Measurements from ENCODE around the gene HOXD9.

Gene HOXD9

DNA sequence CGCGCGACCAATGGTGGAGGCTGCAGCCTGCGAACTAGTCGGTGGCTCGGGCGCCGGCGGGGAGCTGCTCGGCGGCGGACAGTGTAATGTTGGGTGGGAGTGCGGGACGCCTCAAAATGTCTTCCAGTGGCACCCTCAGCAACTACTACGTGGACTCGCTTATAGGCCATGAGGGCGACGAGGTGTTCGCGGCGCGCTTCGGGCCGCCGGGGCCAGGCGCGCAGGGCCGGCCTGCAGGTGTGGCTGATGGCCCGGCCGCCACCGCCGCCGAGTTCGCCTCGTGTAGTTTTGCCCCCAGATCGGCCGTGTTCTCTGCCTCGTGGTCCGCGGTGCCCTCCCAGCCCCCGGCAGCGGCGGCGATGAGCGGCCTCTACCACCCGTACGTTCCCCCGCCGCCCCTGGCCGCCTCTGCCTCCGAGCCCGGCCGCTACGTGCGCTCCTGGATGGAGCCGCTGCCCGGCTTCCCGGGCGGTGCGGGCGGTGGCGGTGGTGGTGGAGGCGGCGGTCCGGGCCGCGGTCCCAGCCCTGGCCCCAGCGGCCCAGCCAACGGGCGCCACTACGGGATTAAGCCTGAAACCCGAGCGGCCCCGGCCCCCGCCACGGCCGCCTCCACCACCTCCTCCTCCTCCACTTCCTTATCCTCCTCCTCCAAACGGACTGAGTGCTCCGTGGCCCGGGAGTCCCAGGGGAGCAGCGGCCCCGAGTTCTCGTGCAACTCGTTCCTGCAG, at the start of gene HOXD9:
Gene HOXD9, plus strand, starts transcription at position 37 of the 728 bp plus-strand sequence. Its CDS starts 50 bp downstream, at position 87.
- TF ChIP-seq CEBPB (IDR thresholded peaks at IDR 0.05) (no peak), EGR1 (IDR thresholded peaks at IDR 0.05) (peak; percentile 42; the same call in 1 of the 2 replicates), EP300 (IDR thresholded peaks at IDR 0.05; ENCODE audit: borderline replicate concordance) (no peak), YY1 (IDR thresholded peaks at IDR 0.05; ENCODE audit: low read depth) (peak; percentile 69), TCF12 (IDR thresholded peaks at IDR 0.05; ENCODE audit: low read depth) (no peak; the same call in 1 of the 2 replicates), NFIC (IDR thresholded peaks at IDR 0.05) (no peak), FOXM1 (IDR thresholded peaks at IDR 0.05; ENCODE audit: borderline replicate concordance, low read depth) (no peak), MAX (IDR thresholded peaks at IDR 0.05) (peak; percentile 82), ZBTB7A (IDR thresholded peaks at IDR 0.05; ENCODE audit: low read depth) (no peak; the same call in 1 of the 2 replicates), RAD21 (IDR thresholded peaks at IDR 0.05; ENCODE audit: low read depth) (no peak), CREB1 (IDR thresholded peaks at IDR 0.05; ENCODE audit: low read depth) (no peak), TAF1 (IDR thresholded peaks at IDR 0.05; ENCODE audit: low read depth) (peak; percentile 64; the same call in 1 of the 2 replicates), TEAD4 (IDR thresholded peaks at IDR 0.05) (no peak)
- TF ChIP-seq, protein P1, sequence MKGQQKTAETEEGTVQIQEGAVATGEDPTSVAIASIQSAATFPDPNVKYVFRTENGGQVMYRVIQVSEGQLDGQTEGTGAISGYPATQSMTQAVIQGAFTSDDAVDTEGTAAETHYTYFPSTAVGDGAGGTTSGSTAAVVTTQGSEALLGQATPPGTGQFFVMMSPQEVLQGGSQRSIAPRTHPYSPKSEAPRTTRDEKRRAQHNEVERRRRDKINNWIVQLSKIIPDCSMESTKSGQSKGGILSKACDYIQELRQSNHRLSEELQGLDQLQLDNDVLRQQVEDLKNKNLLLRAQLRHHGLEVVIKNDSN (IDR thresholded peaks at IDR 0.05), result no peak; the same call in 1 of the 2 replicates
- TF ChIP-seq, protein P2, sequence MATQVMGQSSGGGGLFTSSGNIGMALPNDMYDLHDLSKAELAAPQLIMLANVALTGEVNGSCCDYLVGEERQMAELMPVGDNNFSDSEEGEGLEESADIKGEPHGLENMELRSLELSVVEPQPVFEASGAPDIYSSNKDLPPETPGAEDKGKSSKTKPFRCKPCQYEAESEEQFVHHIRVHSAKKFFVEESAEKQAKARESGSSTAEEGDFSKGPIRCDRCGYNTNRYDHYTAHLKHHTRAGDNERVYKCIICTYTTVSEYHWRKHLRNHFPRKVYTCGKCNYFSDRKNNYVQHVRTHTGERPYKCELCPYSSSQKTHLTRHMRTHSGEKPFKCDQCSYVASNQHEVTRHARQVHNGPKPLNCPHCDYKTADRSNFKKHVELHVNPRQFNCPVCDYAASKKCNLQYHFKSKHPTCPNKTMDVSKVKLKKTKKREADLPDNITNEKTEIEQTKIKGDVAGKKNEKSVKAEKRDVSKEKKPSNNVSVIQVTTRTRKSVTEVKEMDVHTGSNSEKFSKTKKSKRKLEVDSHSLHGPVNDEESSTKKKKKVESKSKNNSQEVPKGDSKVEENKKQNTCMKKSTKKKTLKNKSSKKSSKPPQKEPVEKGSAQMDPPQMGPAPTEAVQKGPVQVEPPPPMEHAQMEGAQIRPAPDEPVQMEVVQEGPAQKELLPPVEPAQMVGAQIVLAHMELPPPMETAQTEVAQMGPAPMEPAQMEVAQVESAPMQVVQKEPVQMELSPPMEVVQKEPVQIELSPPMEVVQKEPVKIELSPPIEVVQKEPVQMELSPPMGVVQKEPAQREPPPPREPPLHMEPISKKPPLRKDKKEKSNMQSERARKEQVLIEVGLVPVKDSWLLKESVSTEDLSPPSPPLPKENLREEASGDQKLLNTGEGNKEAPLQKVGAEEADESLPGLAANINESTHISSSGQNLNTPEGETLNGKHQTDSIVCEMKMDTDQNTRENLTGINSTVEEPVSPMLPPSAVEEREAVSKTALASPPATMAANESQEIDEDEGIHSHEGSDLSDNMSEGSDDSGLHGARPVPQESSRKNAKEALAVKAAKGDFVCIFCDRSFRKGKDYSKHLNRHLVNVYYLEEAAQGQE (IDR thresholded peaks at IDR 0.05; ENCODE audit: low read depth), result no peak

- TF ChIP-seq EP300 (IDR thresholded peaks at IDR 0.05; ENCODE audit: borderline replicate concordance), result no peak
- TF ChIP-seq, protein P1 (IDR thresholded peaks at IDR 0.05), result no peak
- TF ChIP-seq EGR1 (IDR thresholded peaks at IDR 0.05), result no peak
- no peak for TF ChIP-seq CEBPB (IDR thresholded peaks at IDR 0.05)
- no peak for TF ChIP-seq ZBTB7A (IDR thresholded peaks at IDR 0.05; ENCODE audit: low read depth)
- no peak for TF ChIP-seq TEAD4 (IDR thresholded peaks at IDR 0.05)
- TF ChIP-seq FOXM1 (IDR thresholded peaks at IDR 0.05; ENCODE audit: borderline replicate concordance, low read depth), result no peak
- no peak for TF ChIP-seq RAD21 (IDR thresholded peaks at IDR 0.05; ENCODE audit: low read depth)
- no peak for TF ChIP-seq NFIC (IDR thresholded peaks at IDR 0.05)
- no peak for TF ChIP-seq TCF12 (IDR thresholded peaks at IDR 0.05; ENCODE audit: low read depth)
- TF ChIP-seq TAF1 (IDR thresholded peaks at IDR 0.05; ENCODE audit: low read depth), result no peak
- TF ChIP-seq, protein P2 (IDR thresholded peaks at IDR 0.05; ENCODE audit: low read depth), result no peak
- TF ChIP-seq MAX (IDR thresholded peaks at IDR 0.05), result no peak
Measured at GRCh38 chr2:176072951-176073904, 49.3 kb upstream of the HOXD9 start.

GRCh38 chr2:176074919-176075425, 47.5 kb upstream of the HOXD9 start:
- TF ChIP-seq RAD21 (IDR thresholded peaks at IDR 0.05; ENCODE audit: low read depth), result no peak

- TF ChIP-seq MAX (IDR thresholded peaks at IDR 0.05) (no peak), TEAD4 (IDR thresholded peaks at IDR 0.05) (no peak), TCF12 (IDR thresholded peaks at IDR 0.05; ENCODE audit: low read depth) (no peak), CEBPB (IDR thresholded peaks at IDR 0.05) (no peak), CREB1 (IDR thresholded peaks at IDR 0.05; ENCODE audit: low read depth) (no peak), NFIC (IDR thresholded peaks at IDR 0.05) (no peak), ZBTB7A (IDR thresholded peaks at IDR 0.05; ENCODE audit: low read depth) (no peak), EGR1 (IDR thresholded peaks at IDR 0.05) (no peak), YY1 (IDR thresholded peaks at IDR 0.05; ENCODE audit: low read depth) (no peak)
- TF ChIP-seq, protein P2 (IDR thresholded peaks at IDR 0.05; ENCODE audit: low read depth), result no peak
- TF ChIP-seq, protein P1 (IDR thresholded peaks at IDR 0.05), result no peak
Measured at GRCh38 chr2:176075481-176075880, 47.0 kb upstream of the HOXD9 start.

Data from Ishikawa (cell line).